ENCODE measurements around the gene FAM163A.
"Not testable (repeated sequence)": the region's sequence is repeated elsewhere in the genome, so short reads cannot be mapped to it uniquely, and the experiment has no call there.

The FAM163A gene

GRCh38 chr1:179836686-179837445 is 93.8 kb downstream of the FAM163A start:
- DNase-seq (ENCODE audit: low read depth in 1 of 2, low spot score in 1 of 2): not testable (repeated sequence)

DNA sequence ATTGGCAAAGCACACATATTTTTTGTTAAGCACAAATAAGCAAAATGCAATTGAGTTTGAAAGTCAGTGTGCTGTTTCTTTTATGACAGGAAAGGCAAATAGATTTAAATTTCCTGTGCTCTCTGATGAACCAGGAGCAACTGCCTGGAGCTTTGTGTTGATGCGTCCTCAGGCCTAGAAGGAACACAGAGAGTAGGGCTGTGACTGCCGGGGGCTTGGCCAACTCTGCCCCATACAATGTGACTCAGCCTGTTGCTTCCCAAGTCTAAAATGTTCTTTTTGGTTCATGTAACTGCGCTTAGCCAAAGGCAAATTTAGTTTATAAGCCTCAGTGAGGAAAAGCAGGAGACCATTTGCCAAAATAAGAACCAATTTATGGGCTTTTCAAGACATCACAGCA is 97.0 kb downstream of the FAM163A start:
- no peak for DNase-seq (ENCODE audit: low read depth in 1 of 2, low spot score in 1 of 2)

DNA sequence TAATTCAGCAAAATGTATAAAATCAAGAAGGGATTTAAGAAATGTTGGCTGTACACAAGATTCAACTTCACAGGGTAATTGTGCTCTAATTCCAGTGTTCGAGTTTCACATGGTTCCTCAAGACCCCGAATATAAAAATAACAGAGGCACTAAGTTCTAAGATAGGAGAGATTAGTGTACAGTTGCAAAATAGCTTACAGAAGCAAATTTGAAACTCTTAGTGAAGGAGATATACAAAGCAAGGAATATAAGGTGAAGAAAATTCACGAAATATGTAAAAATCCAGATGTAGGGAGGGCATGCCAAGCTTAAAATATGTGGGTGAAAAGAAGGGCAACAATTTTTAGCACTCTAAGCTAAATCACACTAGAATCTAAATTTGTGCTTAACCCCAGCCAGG is 105.1 kb downstream of the FAM163A start:
- DNase-seq (ENCODE audit: low read depth in 1 of 2, low spot score in 1 of 2): no peak

GRCh38 chr1:179853102-179853501 is 110.0 kb downstream of the FAM163A start:
- DNase-seq (ENCODE audit: low read depth in 1 of 2, low spot score in 1 of 2): no peak

DNA sequence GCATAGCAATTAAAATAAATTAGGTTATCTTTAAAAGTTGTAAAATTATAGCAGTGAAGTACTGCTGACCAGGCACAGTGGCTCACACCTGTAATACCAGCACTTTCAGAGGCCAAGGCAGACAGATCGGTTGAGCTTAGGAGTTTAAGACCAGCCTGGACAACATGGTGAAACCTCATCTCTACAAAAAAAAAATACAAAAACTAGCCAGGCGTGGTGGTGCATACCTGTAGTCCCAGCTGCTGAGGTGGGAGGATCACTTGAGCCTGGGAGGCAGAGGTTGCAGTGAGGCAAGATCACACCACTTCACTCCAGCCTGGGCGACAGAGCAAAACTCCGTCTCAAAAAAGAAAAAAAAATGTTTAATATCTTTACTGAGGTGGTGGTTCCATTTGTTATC is 112.7 kb downstream of the FAM163A start:
- DNase-seq (ENCODE audit: low read depth in 1 of 2, low spot score in 1 of 2): not testable (repeated sequence)

- DNase-seq (ENCODE audit: low read depth in 1 of 2, low spot score in 1 of 2): no peak
Measured at GRCh38 chr1:179856296-179856695, 113.2 kb downstream of the FAM163A start.

DNA sequence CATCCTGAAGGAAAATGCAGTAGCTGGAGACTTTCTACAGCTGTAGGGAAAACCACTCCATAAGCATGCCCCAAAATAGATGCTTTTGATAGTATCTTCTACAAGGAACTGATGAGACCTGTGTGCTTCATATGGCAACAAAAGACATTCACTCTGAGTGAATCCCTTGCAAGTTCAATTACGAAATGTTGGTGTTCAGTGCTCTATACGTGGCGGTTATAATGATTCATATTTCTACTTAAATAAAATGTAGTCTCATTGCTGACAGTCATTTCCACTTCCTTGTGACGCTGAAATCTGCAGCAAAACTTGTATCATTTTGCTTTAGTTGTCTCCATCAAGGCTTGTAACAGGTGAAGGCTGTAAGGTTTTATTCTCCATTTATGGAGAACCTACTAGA is 113.9 kb downstream of the FAM163A start:
- DNase-seq (ENCODE audit: low read depth in 1 of 2, low spot score in 1 of 2): no peak

DNA sequence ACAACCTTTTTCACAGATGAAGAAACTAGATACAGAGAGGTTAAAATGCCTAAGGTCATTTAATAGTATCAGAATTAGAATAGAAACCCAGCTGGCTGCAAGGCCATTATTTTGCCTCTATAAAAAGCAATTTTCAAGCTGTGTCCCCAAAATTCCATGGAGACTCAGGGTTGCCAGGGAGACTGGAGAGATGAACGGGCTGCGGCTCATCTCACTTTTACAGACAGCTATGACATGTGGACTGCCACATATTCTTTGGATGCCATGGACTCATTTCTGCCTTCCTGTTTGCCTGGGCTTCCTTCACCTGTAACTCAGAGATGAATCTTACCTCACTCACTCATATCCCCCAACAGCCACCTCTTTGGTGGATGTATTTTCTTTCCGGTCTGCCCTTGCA is 117.6 kb downstream of the FAM163A start:
- DNase-seq (ENCODE audit: low read depth in 1 of 2, low spot score in 1 of 2): no peak

- DNase-seq (ENCODE audit: low read depth in 1 of 2, low spot score in 1 of 2): no peak
Measured at GRCh38 chr1:179865377-179865776, 122.3 kb downstream of the FAM163A start.
